ENCODE data around the gene GNAT1.

DNA sequence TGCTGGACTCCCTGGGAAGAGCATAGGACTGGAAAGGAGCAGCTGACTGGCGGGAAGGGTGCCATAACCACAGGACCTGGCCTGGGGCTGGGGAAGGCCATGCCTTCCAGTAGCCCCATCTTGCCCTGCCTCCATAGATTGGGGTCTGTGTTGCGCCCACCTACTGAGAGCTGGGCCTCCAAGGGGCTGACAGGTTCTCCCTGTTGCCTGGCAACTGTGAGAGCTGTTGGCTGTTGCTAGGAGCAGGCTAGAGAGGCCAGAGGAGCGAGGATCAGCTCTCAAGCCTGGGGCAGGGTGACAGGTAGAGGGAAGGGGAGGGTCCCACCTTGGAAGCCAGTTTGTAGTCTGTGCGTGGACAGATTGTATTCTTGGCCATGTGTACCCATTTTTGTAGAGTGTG, 41.8 kb downstream of the GNAT1 start:
- TF ChIP-seq, protein P1, sequence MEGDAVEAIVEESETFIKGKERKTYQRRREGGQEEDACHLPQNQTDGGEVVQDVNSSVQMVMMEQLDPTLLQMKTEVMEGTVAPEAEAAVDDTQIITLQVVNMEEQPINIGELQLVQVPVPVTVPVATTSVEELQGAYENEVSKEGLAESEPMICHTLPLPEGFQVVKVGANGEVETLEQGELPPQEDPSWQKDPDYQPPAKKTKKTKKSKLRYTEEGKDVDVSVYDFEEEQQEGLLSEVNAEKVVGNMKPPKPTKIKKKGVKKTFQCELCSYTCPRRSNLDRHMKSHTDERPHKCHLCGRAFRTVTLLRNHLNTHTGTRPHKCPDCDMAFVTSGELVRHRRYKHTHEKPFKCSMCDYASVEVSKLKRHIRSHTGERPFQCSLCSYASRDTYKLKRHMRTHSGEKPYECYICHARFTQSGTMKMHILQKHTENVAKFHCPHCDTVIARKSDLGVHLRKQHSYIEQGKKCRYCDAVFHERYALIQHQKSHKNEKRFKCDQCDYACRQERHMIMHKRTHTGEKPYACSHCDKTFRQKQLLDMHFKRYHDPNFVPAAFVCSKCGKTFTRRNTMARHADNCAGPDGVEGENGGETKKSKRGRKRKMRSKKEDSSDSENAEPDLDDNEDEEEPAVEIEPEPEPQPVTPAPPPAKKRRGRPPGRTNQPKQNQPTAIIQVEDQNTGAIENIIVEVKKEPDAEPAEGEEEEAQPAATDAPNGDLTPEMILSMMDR (IDR thresholded peaks at IDR 0.05): no peak
- TF ChIP-seq EZH2 (IDR thresholded peaks at IDR 0.05; ENCODE audit: borderline replicate concordance, insufficient read depth, low read depth, low read length, poor library complexity, severe bottlenecking): no peak
